Keratinocyte (primary cell): ENCODE data around the gene CPEB2. TPM values are rescaled to one million over a fixed set of nuclear protein-coding genes. Genes with fewer than 3 reads are reported as not detected.

ENCODE experiments used
- DNase-seq: peaks from one replicate; pipeline ENCODE4 v3.0.0-alpha.2; 2011; ENCODE audit warnings: low read depth, missing footprints, low spot score
- FAIRE-seq: peaks from 2 replicates; lab custom pipeline; 2011; peaks lifted over from hg19 to GRCh38; lab: Jason Lieb, UNC
- H2AFZ ChIP-seq: 2 replicates; pipeline ENCODE4 v1.6.0; 2012; ENCODE audit warnings: low read length, control low read depth, inconsistent platforms; ENCODE audit not compliant: control insufficient read depth
- H3K27ac ChIP-seq: 2 replicates; pipeline ENCODE4 v1.5.1; 2011; ENCODE audit warnings: low read length; ENCODE audit not compliant: control insufficient read depth, insufficient read depth
- H3K27me3 ChIP-seq: 3 replicates; pipeline ENCODE4 v1.6.0; 2011; ENCODE audit warnings: low read length; ENCODE audit not compliant: control insufficient read depth, insufficient read depth; ENCODE audit errors: extremely low read depth
- H3K36me3 ChIP-seq, 2 experiments: 2 replicates in 1 of 2; 3 replicates in 1 of 2; pipeline ENCODE4 v1.5.1; 2011; ENCODE audit warnings: low read length in 2 of 2, mild to moderate bottlenecking in 1 of 2; ENCODE audit not compliant: control insufficient read depth in 2 of 2, insufficient read depth in 2 of 2; ENCODE audit errors: extremely low read depth in 1 of 2
- H3K4me1 ChIP-seq: 3 replicates; pipeline ENCODE4 v1.5.1; 2011; ENCODE audit warnings: low read length; ENCODE audit not compliant: control insufficient read depth, insufficient read depth; ENCODE audit errors: extremely low read depth
- H3K4me2 ChIP-seq: 3 replicates; pipeline ENCODE4 v1.6.0; 2011; ENCODE audit warnings: low read depth, low read length; ENCODE audit not compliant: control insufficient read depth, insufficient read depth; ENCODE audit errors: extremely low read depth
- H3K4me3 ChIP-seq, 3 experiments: fragments of 200-600 bp in 1 of 3; sonication (generic) in 1 of 3; 2 replicates in 2 of 3; 3 replicates in 1 of 3; pipeline ENCODE4 v1.5.1; 2011 to 2016; ENCODE audit warnings: low read length in 3 of 3, mild to moderate bottlenecking in 3 of 3, control low read depth in 2 of 3, inconsistent platforms in 1 of 3, low read depth in 1 of 3, mixed read lengths in 1 of 3, mixed run types in 1 of 3, moderate library complexity in 1 of 3; ENCODE audit not compliant: control insufficient read depth in 2 of 3, insufficient read depth in 2 of 3; ENCODE audit errors: extremely low read depth in 1 of 3
- H3K79me2 ChIP-seq: 2 replicates; pipeline ENCODE4 v1.6.0; 2012; ENCODE audit warnings: low read length; ENCODE audit not compliant: control insufficient read depth, insufficient read depth
- H3K9ac ChIP-seq: 3 replicates; pipeline ENCODE4 v1.6.0; 2011; ENCODE audit warnings: low read length; ENCODE audit not compliant: control insufficient read depth, insufficient read depth; ENCODE audit errors: extremely low read depth
- H3K9me1 ChIP-seq: 3 replicates; pipeline ENCODE4 v1.6.0; 2011; ENCODE audit warnings: low read length; ENCODE audit not compliant: control insufficient read depth, insufficient read depth; ENCODE audit errors: extremely low read depth
- H3K9me3 ChIP-seq: 2 replicates; pipeline ENCODE4 v1.5.1; 2012; ENCODE audit warnings: low read depth, low read length; ENCODE audit not compliant: control insufficient read depth
- H4K20me1 ChIP-seq: 3 replicates; pipeline ENCODE4 v1.6.0; 2011; ENCODE audit warnings: low read length; ENCODE audit not compliant: control insufficient read depth, insufficient read depth; ENCODE audit errors: extremely low read depth
- CTCF ChIP-seq, 3 experiments: IDR thresholded peaks in 1 of 3; conservative IDR thresholded peaks in 1 of 3; optimal IDR thresholded peaks in 1 of 3; 2 replicates in 2 of 3; 3 replicates in 1 of 3; pipeline versions ENCODE3 to v1.5.1; 2011; ENCODE audit warnings: low read length in 3 of 3, mild to moderate bottlenecking in 3 of 3, moderate library complexity in 2 of 3, control low read depth in 1 of 3, inconsistent platforms in 1 of 3; ENCODE audit not compliant: insufficient read depth in 2 of 3; ENCODE audit errors: extremely low read depth in 1 of 3
- EZH2 ChIP-seq: IDR thresholded peaks from one replicate; pipeline ENCODE4 v1.6.1; 2012; ENCODE audit warnings: inconsistent platforms, mild to moderate bottlenecking, low read length, moderate library complexity
- dilution Hi-C: fragments of 300-500 bp; cut with MboI; formaldehyde crosslinking; loops from one replicate; pipeline ENCODE4 v1.7.0; 2020; ENCODE audit warnings: low sequenced_read_pairs; ENCODE audit not compliant: extremely low pct_ligation_motif_present
- polyA plus RNA-seq, 5 experiments: library from polyadenylated mRNA; depleted of rRNA in 3 of 5; stranded (reverse) in 3 of 5; stranded (forward) in 1 of 5; unstranded in 1 of 5; fragments of >200 nt; gene quantifications; 1 replicate in 1 of 5; 2 replicates in 3 of 5; 3 replicates in 1 of 5; pipeline versions ENCODE4 v1.2.1 to v1.2.3, GENCODE V29; 2011 to 2012; ENCODE audit warnings: missing spikeins in 2 of 5, low read depth in 1 of 5, low replicate concordance in 1 of 5

CPEB2 gene
- polyA plus RNA-seq, 1 donor (not counting 4 experiments of a cell fraction or from before 2014, with no cell fraction given): 15.1 TPM

DNA sequence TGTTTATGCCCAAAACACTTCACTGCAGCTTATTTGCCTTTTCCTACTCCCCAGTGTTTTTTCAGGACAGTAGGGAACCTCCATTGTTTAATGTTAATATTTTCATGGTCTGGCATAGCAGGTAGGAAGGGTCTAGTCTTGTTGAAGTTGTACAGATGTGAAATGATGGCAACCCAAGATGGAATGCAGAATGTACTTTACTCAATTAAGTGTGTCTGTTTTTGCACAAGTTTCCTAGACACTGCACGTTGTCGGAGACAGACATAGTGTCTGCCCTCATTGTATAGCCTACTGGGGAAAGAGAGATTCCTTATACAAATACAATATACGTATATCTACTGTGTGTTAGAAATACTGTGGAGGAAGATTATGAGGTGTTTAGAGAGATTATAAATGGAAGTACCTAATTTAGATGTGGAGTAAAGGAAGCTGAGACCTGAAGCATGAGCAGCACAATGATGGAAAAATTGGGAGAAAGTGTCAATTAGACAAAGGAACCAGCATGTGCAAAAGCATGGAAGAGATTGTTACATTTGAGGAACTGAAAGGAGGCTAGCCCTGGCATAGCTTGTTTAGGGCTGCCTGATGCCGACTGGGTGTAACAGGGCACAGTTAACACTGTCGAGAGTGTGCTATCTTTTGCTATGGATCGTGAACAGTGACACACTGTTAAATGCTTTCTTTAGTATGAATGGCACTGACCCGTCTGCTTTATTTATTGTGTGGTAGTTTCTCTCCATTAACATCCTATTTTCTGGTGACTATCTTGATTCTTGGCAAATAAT lies 18.4 kb downstream of the CPEB2 start:
- Histone ChIP-seq H3K36me3 (peaks cover 2 to 5% of the 10 kb centered on the region in 2 experiments), H3K9me3 (no peaks in the 10 kb centered on the region), H2AFZ (no peak overlapping the region), H3K9ac (no peak overlapping the region), H3K4me2 (no peak overlapping the region), H3K4me3 (no peak overlapping the region), H3K27ac (no peak overlapping the region), H4K20me1 (no peaks in the 10 kb centered on the region), H3K79me2 (peaks cover 23% of the 10 kb centered on the region), H3K9me1 (no peaks in the 10 kb centered on the region), H3K4me1 (no peaks in the 10 kb centered on the region), H3K27me3 (no peaks in the 10 kb centered on the region)
- TF ChIP-seq CTCF (optimal IDR thresholded peaks at IDR 0.05 in 1 of 3, IDR thresholded peaks at IDR 0.05 in 1 of 3, conservative IDR thresholded peaks at IDR 0.05 in 1 of 3; ENCODE audit: extremely low read depth in 1 of 3, insufficient read depth in 2 of 3, low read length in 3 of 3): no peak
- TF ChIP-seq EZH2: no peak
- FAIRE-seq (no peak), DNase-seq (no peak)
- dilution Hi-C loops: no loop called here

DNA sequence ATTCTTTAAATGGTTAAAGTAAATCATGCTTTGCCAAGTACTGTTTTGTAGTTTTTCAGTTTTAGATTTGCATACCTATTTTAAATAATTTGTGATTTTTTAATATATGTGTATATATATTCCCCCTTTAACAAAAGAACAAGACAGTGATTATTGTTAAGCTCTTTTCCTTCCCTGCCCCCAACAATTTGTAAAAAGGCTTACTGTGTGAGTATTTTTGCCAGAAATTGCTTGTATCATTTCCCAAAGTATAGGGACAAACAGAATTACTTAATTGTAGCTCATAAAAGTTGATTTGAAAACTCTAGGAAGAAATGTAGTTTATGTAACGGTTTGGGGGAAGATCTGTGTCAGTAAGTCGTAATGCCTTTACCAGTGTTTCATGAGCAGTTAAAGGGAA lies 19.0 kb downstream of the CPEB2 start:
- H3K4me2 ChIP-seq: no peak overlapping the region
- dilution Hi-C loops: no loop called here
- H3K4me1 ChIP-seq: no peaks in the 10 kb centered on the region
- peaks cover 2 to 5% of the 10 kb centered on the region in 2 experiments for H3K36me3 ChIP-seq
- H2AFZ ChIP-seq: no peak overlapping the region
- peaks cover 24% of the 10 kb centered on the region for H3K79me2 ChIP-seq
- H4K20me1 ChIP-seq: no peaks in the 10 kb centered on the region
- H3K27me3 ChIP-seq: no peaks in the 10 kb centered on the region
- H3K9me1 ChIP-seq: no peaks in the 10 kb centered on the region
- H3K9me3 ChIP-seq: no peaks in the 10 kb centered on the region
- no peak overlapping the region for H3K9ac ChIP-seq
- TF ChIP-seq EZH2 (no peak), CTCF (optimal IDR thresholded peaks at IDR 0.05 in 1 of 3, IDR thresholded peaks at IDR 0.05 in 1 of 3, conservative IDR thresholded peaks at IDR 0.05 in 1 of 3; ENCODE audit: extremely low read depth in 1 of 3, insufficient read depth in 2 of 3, low read length in 3 of 3) (no peak)
- no peak overlapping the region for H3K27ac ChIP-seq
- FAIRE-seq (no peak), DNase-seq (no peak)
- H3K4me3 ChIP-seq: no peak overlapping the region
